Nephron progenitor cell (in vitro differentiated cells): ENCODE measurements around the gene NRG3.

Experiments used
- DNase-seq: peaks from one replicate; pipeline ENCODE4 v3.0.0; 2021
- H3K27ac Mint-ChIP-seq: 2 replicates; pipeline ENCODE4 v1.8.0; 2021; ENCODE audit warnings: mild to moderate bottlenecking, moderate library complexity, mixed read lengths
- H3K27me3 Mint-ChIP-seq: 2 replicates; pipeline ENCODE4 v1.8.0; 2021; ENCODE audit warnings: mild to moderate bottlenecking, low read depth, mixed read lengths; ENCODE audit not compliant: poor library complexity
- H3K36me3 Mint-ChIP-seq: 2 replicates; pipeline ENCODE4 v1.8.0; 2021; ENCODE audit warnings: low read depth, mixed read lengths
- H3K4me1 Mint-ChIP-seq: 2 replicates; pipeline ENCODE4 v1.8.0; 2021; ENCODE audit warnings: mixed read lengths
- H3K4me3 Mint-ChIP-seq: 2 replicates; pipeline ENCODE4 v1.8.0; 2021; ENCODE audit warnings: mild to moderate bottlenecking, moderate library complexity, mixed read lengths
- H3K9me3 Mint-ChIP-seq: 2 replicates; pipeline ENCODE4 v1.8.0; 2021; ENCODE audit warnings: mild to moderate bottlenecking, moderate library complexity, mixed read lengths
- TF ChIP-seq, protein P1 (sequence below): fragments of 200-600 bp; sonication (generic); IDR thresholded peaks from 2 replicates; pipeline ENCODE4 v1.5.0; 2021; ENCODE audit warnings: antibody characterized with exemption

NRG3 gene

DNA sequence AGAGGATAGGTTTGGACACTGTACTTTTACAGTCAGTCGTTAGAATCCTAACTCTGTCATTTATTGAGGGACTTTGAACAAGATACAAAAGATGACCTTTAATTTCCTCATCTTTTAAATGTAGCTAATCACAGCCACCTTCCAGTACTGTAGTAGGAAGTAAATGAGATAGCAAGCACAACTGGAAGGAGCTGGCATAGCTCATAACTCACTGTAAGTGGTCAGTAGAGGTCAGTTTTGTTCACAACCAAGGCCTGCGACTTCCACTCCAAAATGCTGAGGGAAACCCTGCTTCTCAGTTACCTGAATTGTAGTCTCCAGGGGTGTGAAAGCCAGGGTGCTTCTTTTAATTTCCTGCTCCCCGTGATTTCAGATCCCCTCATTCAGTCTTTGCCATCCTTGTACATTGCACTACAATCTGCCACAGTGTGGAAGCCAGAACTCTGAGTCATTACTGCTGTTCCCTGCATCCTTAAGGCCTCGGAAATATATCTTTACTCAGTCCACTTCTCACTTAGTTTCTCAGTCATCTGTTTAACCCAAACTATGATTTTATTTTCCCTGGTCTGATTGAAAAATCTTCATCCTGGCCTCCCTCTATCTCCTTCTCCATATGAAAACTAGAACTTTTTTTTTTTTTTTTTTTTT is 361.2 kb downstream of the NRG3 start:
- H3K27me3 Mint-ChIP-seq = no peaks in the 10 kb centered on the region
- TF ChIP-seq, protein P1, sequence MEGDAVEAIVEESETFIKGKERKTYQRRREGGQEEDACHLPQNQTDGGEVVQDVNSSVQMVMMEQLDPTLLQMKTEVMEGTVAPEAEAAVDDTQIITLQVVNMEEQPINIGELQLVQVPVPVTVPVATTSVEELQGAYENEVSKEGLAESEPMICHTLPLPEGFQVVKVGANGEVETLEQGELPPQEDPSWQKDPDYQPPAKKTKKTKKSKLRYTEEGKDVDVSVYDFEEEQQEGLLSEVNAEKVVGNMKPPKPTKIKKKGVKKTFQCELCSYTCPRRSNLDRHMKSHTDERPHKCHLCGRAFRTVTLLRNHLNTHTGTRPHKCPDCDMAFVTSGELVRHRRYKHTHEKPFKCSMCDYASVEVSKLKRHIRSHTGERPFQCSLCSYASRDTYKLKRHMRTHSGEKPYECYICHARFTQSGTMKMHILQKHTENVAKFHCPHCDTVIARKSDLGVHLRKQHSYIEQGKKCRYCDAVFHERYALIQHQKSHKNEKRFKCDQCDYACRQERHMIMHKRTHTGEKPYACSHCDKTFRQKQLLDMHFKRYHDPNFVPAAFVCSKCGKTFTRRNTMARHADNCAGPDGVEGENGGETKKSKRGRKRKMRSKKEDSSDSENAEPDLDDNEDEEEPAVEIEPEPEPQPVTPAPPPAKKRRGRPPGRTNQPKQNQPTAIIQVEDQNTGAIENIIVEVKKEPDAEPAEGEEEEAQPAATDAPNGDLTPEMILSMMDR = no peak
- H3K36me3 Mint-ChIP-seq = no peaks in the 10 kb centered on the region
- peaks cover 4% of the 10 kb centered on the region for H3K9me3 Mint-ChIP-seq
- no peak overlapping the region for H3K4me3 Mint-ChIP-seq
- no peak for DNase-seq
- no peak overlapping the region for H3K27ac Mint-ChIP-seq
- H3K4me1 Mint-ChIP-seq = no peaks in the 10 kb centered on the region

DNA sequence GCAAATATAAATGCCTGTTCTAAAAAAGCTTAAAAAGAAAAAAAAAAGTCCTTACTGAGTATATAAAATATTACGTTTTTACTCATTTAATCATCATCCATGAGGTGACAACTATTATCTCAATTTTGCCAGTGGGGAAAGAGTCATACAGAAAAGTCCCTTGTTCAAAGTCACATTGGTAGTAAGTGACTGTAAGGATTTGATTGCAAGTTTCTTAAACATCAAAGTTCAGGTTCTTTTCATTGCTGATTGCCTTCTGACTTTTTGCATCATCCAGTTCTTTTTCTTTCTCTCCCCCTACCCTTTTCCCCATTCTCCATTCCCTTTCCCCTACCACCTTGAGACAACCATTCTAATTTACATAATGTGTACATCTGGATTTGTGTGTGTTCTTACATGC is 363.3 kb downstream of the NRG3 start:
- Mint-ChIP-seq H3K27ac (no peak overlapping the region), H3K9me3 (peaks cover 3% of the 10 kb centered on the region)

DNA sequence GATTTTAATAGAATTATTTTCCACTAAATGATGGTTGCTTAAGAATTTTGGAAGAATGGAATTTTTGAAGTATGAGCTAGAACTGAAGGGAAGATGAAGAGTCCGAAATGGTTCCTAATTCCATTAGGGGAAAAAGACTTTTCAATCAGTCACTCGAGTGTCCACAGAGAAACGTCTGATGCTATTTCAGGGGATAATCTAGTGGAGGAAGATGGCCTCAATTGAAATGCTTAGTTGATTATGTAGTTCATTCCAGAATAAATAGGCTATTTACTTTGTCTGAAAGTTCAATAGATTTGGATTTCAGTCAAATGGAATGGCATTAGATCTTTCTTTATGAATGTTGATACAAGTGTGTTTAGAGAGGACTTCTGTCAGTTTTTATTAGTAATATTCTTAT is 365.4 kb downstream of the NRG3 start:
- Mint-ChIP-seq H3K9me3 (peaks cover 10% of the 10 kb centered on the region), H3K4me1 (no peaks in the 10 kb centered on the region), H3K27me3 (no peaks in the 10 kb centered on the region), H3K4me3 (no peak overlapping the region), H3K36me3 (no peaks in the 10 kb centered on the region), H3K27ac (no peak overlapping the region)
- TF ChIP-seq, protein P1 = no peak
- DNase-seq = no peak

More for the DNA sequence above, 363.3 kb downstream of the NRG3 start:
- Mint-ChIP-seq H3K4me3 (no peak overlapping the region), H3K4me1 (no peaks in the 10 kb centered on the region), H3K36me3 (no peaks in the 10 kb centered on the region), H3K27me3 (no peaks in the 10 kb centered on the region)
- TF ChIP-seq, protein P1 = no peak
- DNase-seq = no peak

DNA sequence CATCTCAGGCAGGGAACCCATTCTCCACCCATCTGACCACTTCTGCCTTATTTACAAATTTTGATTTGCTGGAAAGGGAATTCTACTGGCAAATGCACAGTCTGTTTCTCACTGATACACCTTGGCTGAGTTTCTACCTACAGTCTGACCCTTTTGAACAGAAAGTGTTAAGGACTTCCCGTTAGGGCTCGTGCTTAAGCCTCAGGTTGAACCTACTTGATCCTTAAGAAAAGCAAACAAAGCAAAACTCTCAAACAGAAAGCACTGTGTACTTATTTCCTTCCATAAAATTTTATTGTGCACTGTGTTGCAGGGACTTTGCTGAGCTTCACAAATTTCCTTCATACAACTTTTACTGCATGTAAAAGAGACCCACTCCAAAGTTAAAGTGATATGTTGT is 367.8 kb downstream of the NRG3 start:
- Mint-ChIP-seq H3K36me3 (no peaks in the 10 kb centered on the region), H3K27ac (no peak overlapping the region), H3K9me3 (peaks cover 10% of the 10 kb centered on the region), H3K4me1 (no peaks in the 10 kb centered on the region), H3K27me3 (no peaks in the 10 kb centered on the region), H3K4me3 (no peak overlapping the region)
- no peak for DNase-seq
- TF ChIP-seq, protein P1 = no peak

DNA sequence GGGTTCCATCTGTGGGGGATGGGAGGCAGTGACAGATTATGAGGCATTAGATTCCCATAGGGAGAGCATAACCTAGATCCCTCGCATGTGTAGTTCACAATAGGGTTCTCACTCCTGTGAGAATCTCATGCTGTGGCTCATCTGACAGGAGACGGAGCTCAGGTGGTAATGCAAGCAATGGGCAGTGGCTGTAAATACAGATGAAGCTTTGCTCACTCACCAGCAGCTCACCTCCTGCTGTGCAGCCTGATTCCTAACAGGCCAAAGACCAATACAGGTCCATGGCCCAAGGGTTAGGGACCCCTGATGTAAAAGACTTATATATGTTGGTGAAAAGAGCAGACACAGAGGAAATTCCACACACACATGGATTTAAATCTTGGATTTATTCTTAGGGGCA is 370.2 kb downstream of the NRG3 start:
- Mint-ChIP-seq H3K27ac (no peak overlapping the region), H3K4me1 (peaks cover 4% of the 10 kb centered on the region), H3K36me3 (no peaks in the 10 kb centered on the region), H3K9me3 (peaks cover 10% of the 10 kb centered on the region), H3K27me3 (no peaks in the 10 kb centered on the region), H3K4me3 (no peak overlapping the region)
- TF ChIP-seq, protein P1 = no peak
- no peak for DNase-seq

DNA sequence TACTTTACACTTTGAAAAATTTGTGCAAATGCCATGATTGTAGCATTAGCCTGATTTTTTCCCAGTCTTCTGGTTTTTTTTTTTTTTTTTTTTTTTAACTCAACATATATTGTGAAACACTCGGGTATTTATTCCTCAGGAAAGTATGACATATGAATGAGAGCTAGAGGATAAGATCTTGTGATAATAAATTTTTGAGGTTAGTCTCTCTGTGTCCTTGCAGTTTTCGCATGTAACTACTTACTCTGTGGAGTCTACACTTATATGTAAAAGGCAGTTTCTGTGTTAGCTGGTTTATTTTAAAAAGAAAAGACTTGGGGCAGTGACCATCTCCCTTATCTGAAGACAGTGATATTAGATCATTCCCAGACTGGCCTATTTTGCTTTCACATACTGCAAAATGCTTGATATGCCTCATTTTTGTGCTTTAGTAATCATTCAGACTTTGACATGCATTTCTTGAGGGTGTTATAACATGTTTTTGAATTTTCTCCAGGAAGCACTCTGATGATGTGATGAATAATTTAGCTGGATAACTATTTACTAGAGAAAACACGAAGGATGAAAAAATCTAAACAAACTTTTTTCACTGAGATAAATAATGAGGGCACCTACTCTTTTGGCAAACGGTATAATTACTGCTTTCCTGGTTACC is 371.0 kb downstream of the NRG3 start:
- Mint-ChIP-seq H3K4me3 (no peak overlapping the region), H3K9me3 (peaks cover 10% of the 10 kb centered on the region), H3K27ac (no peak overlapping the region), H3K4me1 (peaks cover 4% of the 10 kb centered on the region), H3K27me3 (no peaks in the 10 kb centered on the region), H3K36me3 (no peaks in the 10 kb centered on the region)
- TF ChIP-seq, protein P1 = no peak
- no peak for DNase-seq
